ENCODE results near the gene ALX3.
"Not testable (repeated sequence)": the region's sequence is repeated elsewhere in the genome, so short reads cannot be mapped to it uniquely, and the experiment has no call there.

ALX3 gene

GRCh38 chr1:110089561-110090275 is 19.2 kb upstream of the ALX3 start:
- H3K4me3 ChIP-seq (ENCODE audit: low read depth, low read length) = no peak overlapping the region

GRCh38 chr1:110088739-110089316 is 18.4 kb upstream of the ALX3 start:
- H3K4me3 ChIP-seq (ENCODE audit: low read depth, low read length) = no peak overlapping the region

DNA sequence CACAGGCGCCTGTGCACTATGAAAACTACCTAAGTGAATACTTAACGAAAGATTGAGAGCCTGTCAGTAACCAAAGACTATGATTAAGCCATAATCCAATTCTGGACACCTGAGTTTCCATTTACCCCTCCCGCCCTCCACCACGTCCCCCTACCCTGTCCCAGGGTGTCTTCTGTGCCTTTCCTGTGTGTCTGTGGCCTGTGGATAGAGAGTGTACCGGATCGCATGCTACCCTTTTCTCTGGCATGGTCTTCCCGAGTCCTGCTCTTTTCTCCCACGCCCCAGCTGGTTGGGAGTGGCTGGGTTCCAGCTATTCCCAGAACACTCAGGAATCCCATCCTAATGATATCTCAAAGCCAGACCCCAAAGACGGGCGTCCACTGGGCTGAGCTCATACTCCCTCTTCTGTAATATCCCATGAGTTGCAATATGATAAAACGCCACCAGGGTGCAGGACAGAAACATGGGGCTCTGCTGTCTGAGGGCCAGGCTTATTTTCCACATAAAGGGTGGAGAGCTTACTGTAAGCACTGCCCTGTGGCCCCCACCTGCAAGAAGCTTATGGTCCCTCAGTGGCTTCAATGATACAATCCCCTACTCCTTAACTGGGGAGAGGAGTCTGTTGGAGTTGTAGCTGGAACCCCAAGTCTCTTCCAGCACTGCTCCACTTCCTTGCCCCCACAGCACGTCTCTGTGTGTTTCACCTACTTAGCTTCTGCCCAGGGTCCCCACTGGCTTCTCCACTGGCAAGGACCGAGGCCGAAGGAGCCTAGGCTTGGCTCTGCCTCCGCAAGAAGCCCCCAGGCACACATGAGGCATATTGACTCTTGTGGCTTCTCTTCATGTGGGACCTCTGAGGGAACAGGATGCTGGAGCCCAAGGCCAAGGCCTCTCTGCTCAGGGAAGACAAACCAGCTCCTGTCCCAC is 17.6 kb upstream of the ALX3 start:
- H3K4me3 ChIP-seq (ENCODE audit: low read depth, low read length) = no peak overlapping the region

DNA sequence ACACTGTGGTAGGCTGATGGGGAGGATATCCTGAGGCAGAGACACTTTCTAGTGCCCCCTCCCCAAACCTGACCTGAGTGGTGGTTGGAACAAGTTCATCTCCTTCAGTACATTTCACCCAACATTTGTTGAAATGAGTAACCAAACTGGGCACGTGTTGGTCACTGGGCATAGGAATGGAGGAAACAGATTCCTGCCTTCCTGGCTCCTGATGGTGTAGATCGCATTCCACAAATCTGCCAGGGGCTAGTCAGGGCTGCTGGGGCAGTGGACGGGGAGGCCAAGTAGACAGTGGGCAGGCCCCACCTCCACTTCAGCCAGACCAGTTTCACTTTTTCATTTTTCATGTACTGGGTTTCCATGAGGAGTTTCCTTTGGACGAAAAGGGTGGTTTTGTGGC is 16.5 kb upstream of the ALX3 start:
- no peak overlapping the region for H3K4me3 ChIP-seq (ENCODE audit: low read depth, low read length)

DNA sequence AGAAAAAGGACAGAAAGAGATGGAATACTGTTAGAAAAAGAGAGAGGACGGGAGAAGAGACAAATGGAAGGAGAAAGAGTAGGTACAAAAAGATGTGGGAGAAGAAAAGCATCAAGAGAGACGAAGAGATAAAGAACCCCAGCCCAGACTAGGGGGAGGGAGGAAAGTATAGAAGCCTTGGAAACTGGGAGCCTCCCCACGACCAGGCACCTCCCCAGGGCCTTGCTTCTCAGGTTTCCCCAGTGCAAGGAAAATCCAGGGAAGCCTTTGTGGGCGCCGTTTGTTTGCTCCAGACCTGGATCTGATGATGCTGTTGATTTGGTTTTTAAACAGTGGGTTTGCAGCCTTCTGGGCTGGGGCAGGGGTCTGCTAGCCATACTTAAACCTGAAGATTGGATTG is 15.2 kb upstream of the ALX3 start:
- H3K4me3 ChIP-seq (ENCODE audit: low read depth, low read length) = no peak overlapping the region

GRCh38 chr1:110084227-110085078 is 14.0 kb upstream of the ALX3 start:
- peak overlapping the region; percentile 28 for H3K4me3 ChIP-seq (ENCODE audit: low read depth, low read length)

DNA sequence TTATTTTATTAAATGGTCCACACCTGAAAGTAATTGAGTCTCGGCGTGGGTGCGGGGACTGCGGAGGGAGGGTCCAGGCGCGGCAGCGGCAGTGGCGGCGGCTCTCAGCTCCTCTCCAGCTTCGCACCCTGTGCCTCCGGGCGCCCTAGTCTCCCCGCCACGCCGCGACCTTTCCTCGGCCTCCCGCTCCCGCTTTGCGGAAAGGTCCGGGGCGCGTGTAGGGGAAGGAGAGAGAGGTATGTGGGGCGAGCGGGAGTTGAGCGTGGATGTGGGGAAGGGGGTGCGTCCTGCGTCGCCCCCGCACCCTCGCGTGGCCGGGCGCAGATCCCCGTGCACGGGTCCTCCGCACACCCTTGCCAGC is 13.4 kb upstream of the ALX3 start:
- H3K4me3 ChIP-seq (ENCODE audit: low read depth, low read length) = peak overlapping the region; percentile 28

DNA sequence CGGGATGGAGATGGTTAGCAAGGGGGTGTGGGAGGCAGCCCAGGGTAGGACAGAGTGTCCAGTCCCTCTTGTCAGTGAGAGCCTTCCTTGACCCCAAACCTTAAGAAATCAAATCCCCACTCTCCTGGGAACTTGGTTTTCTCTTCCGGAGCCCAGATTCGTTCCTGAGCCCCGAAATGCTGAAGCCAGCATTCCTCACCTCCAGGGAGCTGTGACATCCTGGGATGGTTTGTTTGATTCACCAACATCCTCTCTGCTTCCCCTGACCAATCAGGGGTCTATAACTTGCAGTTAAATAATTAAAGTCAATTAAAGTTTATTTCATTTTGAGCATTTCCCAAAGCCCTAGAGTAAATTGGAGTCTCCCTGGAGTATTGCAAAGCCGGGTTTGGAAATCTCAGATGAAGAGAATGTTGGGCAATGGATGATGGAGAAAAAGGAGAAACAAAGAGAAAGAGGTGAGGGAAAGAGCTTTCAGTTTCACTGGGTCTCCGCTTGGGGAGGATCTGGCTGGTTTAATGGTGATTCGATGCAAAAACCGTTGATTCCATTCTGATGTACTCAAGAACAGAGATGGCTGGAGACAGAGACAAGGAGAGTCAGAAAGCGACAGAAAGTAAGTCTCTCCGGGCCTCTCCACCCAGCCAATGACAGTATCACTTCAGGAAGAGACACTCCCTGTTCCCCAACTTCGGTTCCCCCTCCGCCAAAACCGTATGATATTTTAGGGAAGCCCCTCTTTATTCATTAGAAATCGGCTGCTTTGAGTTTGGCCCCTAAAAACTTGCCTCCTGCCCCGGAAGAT is 12.8 kb upstream of the ALX3 start:
- H3K4me3 ChIP-seq (ENCODE audit: low read depth, low read length) = no peak overlapping the region

DNA sequence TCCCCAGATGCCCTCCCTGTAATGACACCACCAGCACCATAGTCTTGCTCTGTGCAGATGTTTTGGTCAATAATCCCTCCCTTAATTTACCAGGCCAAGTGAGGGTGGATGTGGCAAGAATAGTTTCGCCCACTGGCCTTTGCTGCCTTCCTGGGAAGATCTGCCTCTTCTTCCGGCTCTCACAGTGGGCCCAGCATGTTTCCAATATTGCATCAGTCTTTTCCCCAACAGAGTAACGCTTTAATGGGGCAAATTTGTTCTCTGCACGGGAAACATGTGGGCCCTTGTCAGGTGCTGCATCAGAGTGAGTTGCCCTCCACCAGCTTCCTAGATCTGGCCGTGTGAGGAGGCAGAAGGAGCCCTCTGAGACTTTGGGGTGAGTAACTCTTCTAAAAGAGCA is 12.0 kb upstream of the ALX3 start:
- no peak overlapping the region for H3K4me3 ChIP-seq (ENCODE audit: low read depth, low read length)

- H3K4me3 ChIP-seq (ENCODE audit: low read depth, low read length) = no peak overlapping the region
Measured at GRCh38 chr1:110081061-110081460, 10.6 kb upstream of the ALX3 start.

DNA sequence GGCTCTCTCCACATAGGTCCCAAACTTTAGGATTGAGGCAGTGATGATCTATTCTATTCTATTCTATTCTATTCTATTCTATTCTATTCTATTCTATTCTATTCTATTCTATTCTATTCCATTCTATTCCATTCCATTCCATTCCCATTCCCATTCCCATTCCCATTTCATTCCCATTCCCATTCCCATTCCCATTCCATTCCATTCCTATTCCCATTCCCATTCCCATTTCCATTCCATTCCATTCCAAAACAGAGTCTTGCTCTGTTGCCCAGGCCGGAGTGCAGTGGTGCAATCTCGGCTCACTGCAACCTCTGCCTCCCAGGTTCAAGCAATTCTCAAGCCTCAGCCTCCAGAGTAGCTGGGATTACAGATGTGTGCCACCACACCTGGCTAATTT is 9.5 kb upstream of the ALX3 start:
- not testable (repeated sequence) for H3K4me3 ChIP-seq (ENCODE audit: low read depth, low read length)

DNA sequence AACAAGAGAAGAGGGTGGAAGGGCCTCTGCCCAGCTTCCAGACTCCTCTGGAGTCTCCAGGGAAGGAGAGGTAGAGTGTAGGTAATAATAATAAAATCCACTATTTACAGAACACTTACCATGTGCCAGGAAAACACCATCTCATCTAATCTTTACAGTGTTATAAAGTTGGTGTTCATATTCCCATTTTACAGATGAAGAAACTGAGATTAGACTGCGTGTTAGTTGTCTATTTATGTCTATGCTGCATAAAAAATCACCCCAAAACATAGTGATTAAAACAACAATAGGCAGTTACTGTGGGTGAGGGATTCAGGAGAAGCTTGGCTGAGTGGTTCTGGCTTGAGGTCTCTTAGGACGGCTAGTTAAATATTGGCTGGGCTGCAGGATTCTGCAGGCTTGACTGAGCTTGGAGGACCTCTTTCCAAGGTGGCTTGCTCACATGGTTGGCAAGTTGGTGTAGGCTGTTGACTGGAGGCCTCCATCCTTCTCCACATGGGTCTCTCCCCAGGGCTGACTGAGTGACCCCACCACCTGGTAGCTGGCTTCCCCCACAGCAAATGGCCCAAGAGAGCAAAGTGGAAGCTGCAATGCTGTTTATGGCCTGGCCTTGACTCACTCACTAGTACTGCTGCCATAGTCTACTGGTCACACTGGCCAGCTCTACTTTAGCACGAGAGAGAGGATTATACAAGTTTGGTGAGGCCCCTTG is 6.5 kb upstream of the ALX3 start:
- no peak overlapping the region for H3K4me3 ChIP-seq (ENCODE audit: low read depth, low read length)

- H3K4me3 ChIP-seq (ENCODE audit: low read depth, low read length) = no peak overlapping the region
Measured at GRCh38 chr1:110074166-110074565, 3.7 kb upstream of the ALX3 start.

- H3K4me3 ChIP-seq (ENCODE audit: low read depth, low read length) = peak overlapping the region; percentile 20
Measured at GRCh38 chr1:110070282-110070669, 196 bp downstream of the ALX3 start.

GRCh38 chr1:110069404-110070281 is 829 bp downstream of the ALX3 start:
- peak overlapping the region; percentile 20 for H3K4me3 ChIP-seq (ENCODE audit: low read depth, low read length)

DNA sequence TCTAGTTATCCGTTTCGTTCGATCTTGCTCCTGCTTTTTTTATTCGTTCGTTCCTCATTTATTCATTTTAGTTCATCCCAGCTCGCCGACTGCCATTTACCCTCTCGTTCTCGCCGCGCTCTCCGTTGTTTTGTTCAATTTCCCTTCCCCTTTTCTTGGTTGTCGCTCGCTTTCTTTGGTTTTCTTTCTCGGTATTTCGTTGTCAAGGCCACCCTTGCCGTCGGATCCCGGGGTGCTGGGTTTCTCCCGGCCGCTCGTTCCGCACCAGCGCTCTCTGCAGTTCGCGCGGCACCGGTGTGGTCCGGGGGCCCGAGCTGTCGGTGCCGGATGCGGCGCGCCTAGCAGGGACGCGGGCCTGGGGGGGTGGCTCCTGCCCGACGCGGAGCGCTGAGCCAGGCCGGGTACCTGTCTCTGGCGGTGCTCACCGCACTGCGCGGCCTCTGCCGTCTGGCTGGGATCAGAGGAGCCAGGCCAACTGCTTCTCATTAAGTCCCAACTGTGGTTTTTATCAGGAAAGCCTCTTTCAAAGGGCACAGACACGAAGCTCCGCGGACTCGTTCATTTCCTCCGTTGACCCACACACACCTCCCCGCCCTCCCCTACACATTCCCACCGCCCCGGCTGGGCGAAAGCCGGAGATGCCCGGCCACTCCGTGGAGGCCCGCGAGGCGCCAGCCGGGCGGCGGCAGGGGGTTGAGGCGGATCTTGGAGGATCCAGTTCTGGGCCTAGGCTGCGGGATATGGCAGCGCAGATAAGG is 1.6 kb downstream of the ALX3 start:
- no peak overlapping the region for H3K4me3 ChIP-seq (ENCODE audit: low read depth, low read length)

DNA sequence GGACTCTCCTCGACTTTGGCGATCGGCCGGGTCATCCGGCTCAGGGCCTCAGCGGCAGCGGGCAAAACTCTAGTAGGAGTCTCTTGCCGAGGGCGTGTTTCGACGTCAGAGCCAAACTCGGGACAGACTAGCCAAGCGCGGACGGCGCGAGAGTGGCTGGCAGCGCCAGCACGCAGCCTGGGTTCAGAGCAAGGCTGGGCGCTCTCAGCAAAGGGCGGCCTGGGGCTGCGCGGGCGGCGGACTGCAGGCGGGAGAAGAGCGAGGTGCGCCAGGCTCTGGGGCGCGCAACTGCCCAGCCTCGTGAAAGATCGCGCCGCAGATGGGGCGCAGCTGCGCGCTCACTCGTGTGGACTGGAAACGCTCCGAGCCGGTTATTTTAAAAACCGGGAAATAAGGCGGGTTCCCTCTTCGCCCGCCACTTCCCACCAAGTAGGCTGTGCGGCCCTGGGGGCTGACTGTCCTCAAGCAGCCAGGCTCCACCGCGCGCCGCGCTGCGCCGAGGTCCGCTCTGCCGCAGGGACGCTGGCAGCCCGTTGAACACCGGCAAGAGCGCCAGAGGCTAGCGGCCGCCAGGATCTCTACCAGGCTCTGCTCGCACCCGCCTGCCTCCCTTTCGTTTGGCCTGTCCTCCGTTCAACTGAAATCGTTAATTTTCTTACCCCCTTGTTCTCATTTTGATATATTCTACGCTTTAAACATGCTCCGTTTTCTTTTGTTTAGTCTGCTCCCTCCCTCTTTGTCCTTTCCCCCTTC is 2.4 kb downstream of the ALX3 start:
- no peak overlapping the region for H3K4me3 ChIP-seq (ENCODE audit: low read depth, low read length)
